Stomach smooth muscle (tissue), 2 donors: ENCODE results near the gene NEK7.

ENCODE experiments used
- H3K27ac ChIP-seq: one replicate; pipeline ENCODE4 v1.7.0; 2013; ENCODE audit warnings: mild to moderate bottlenecking, low read length, inconsistent platforms
- H3K27me3 ChIP-seq, 2 donors: one replicate each; pipeline ENCODE4 v1.7.0; 2013; ENCODE audit warnings: low read length in 2 of 2; ENCODE audit not compliant: insufficient read depth in 2 of 2, control insufficient read depth in 1 of 2
- H3K36me3 ChIP-seq, 2 donors: one replicate each; pipeline ENCODE4 v1.7.0; 2013; ENCODE audit warnings: low read length in 2 of 2; ENCODE audit not compliant: control insufficient read depth in 2 of 2, insufficient read depth in 2 of 2
- H3K4me1 ChIP-seq: one replicate; pipeline ENCODE4 v1.7.0; 2013; ENCODE audit warnings: low read length; ENCODE audit not compliant: control insufficient read depth, insufficient read depth
- H3K4me3 ChIP-seq, 2 donors: one replicate each; pipeline ENCODE4 v1.7.0; 2013; ENCODE audit warnings: low read length in 2 of 2
- H3K9ac ChIP-seq, 2 donors: one replicate each; pipeline ENCODE4 v1.7.0; 2013; ENCODE audit warnings: low read length in 2 of 2, mild to moderate bottlenecking in 1 of 2
- H3K9me3 ChIP-seq, 2 donors: one replicate each; pipeline ENCODE4 v1.7.0; 2013; ENCODE audit warnings: low read length in 2 of 2; ENCODE audit not compliant: control insufficient read depth in 2 of 2
- donor health status: healthy.
- donor health status: Pancreatic carcinoma.

Gene NEK7

DNA sequence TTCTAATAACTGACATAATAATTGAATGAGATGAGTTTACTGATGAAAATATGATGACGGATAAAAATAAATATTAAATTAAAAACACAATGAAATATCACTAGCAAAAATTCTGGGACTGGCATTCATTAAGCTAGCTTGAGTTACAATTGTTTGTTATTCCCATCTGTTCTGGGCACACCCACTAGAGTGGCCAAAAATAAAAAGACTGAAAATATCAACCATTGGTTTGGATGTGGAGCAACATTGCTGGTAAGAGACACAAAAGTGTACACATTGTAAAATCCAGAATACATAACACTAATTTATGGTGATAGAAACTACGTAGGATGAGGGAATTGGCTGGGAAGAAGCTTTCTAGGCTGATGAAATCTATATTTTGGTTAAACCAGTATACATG, 9.6 kb upstream of the NEK7 start:
- Histone ChIP-seq H3K27me3 (no peaks in the 10 kb centered on the region), H3K27ac (no peak overlapping the region), H3K4me1 (no peaks in the 10 kb centered on the region), H3K9ac (no peak overlapping the region), H3K4me3 (no peak overlapping the region), H3K9me3 (no peaks in the 10 kb centered on the region), H3K36me3 (no peaks in the 10 kb centered on the region)

DNA sequence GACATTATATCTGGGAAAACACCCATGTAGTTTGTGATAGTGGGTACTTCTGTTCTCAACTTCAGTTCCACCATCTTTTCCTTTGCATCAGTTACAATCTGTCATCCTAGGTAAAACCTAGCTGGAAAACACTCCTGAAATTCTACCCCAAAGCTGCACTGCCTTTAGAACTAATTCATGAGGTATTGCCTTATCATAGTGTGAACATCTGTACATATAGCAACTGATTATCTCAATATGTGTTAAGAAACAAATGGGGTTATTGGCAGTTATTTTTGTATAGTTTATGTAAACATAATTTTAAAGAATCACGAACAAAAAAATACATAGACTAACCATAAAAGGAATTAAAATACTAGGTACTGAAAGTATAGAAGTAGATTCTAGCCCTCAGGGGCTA, 6.4 kb upstream of the NEK7 start:
- H3K9ac ChIP-seq, result no peak overlapping the region
- no peaks in the 10 kb centered on the region for H3K27me3 ChIP-seq
- no peaks in the 10 kb centered on the region for H3K4me1 ChIP-seq
- no peaks in the 10 kb centered on the region for H3K36me3 ChIP-seq
- H3K27ac ChIP-seq, result no peak overlapping the region
- no peak overlapping the region for H3K4me3 ChIP-seq
- H3K9me3 ChIP-seq, result no peaks in the 10 kb centered on the region

DNA sequence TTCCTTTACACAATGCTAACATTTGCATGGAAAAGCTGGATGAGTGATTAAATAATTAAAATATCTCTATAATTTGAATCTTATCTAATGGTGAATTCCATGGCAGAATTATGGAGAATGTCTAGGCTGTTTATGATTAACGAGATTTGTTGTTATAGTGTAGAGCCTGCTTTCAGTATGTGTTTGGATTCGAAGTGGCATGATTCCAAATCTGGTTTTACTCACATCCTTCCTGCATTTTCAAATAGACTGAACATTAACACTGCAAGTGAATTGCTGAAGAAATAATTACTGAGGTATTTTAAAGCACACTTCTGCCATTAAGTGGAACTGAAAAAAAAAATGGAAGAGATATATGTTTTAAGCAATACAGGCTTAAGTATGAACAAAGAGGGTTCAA, 5.1 kb upstream of the NEK7 start:
- Histone ChIP-seq H3K9me3 (no peaks in the 10 kb centered on the region), H3K36me3 (no peaks in the 10 kb centered on the region), H3K9ac (no peak overlapping the region), H3K4me1 (no peaks in the 10 kb centered on the region), H3K27me3 (no peaks in the 10 kb centered on the region), H3K27ac (no peak overlapping the region), H3K4me3 (no peak overlapping the region)

DNA sequence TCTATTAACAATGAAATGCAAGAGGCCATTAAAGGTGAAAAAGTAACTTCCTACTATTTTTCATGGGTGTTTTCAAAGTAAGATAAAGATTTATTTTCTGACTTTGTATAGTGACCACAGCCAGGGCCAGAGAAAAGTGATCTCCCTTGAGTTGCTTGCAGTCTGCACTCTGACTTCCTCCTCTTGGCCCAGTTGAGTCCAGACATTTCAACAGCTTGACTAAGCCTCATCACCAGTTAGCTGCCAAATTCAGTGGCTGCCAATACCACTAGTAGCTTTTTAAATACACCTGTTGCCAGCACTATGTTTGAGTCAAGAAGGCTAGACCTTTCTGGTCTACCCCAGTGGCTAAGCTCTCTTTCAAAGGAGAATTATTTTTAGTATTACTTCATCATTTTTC, 3.7 kb upstream of the NEK7 start:
- Histone ChIP-seq H3K4me3 (no peak overlapping the region), H3K9me3 (no peaks in the 10 kb centered on the region), H3K9ac (no peak overlapping the region), H3K27ac (no peak overlapping the region), H3K36me3 (no peaks in the 10 kb centered on the region), H3K4me1 (peaks cover 5% of the 10 kb centered on the region), H3K27me3 (no peaks in the 10 kb centered on the region)

DNA sequence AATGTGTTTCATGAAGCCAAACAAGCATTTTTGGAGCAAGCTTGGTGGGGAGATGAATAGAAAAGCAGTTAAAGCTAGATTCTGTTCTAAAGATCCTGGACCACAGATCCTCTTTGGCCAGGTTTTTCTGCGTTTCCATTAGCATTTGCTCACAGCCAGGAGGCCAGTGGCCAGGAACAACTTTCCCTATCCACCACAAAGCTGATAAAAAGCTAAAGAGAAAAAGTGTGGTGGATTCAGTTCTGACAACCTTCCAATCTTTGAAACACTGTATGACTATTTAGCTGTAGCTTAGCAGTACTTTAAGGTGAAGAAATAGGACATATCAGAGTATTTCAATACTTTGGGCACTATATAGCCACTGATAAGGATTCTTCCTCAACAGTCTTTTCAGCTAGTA, 3.0 kb upstream of the NEK7 start:
- H3K9me3 ChIP-seq, result no peaks in the 10 kb centered on the region
- no peak overlapping the region for H3K9ac ChIP-seq
- H3K4me3 ChIP-seq, result no peak overlapping the region
- no peaks in the 10 kb centered on the region for H3K27me3 ChIP-seq
- H3K36me3 ChIP-seq, result no peaks in the 10 kb centered on the region
- no peak overlapping the region for H3K27ac ChIP-seq
- peaks cover 9% of the 10 kb centered on the region for H3K4me1 ChIP-seq

DNA sequence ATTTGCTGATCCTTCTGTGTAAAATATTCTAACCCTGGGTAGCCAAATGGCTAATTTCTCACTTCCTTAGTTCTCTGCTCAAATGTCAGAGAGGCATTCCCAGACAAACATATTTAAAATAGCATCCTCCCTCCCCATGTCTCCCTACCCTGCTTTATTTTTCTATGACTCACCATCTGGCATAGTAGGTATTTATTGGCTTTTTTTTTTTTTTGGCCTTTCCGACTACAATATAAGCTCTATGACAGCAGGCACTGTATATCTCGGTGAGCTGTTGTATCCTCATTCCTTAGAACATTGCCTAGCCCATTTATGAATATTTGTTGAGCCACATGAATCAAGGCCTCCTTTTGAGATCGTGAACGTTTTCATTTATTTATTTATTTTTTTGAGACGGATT, 1.5 kb upstream of the NEK7 start:
- no peak overlapping the region for H3K4me3 ChIP-seq
- H3K4me1 ChIP-seq, result peaks cover 12% of the 10 kb centered on the region
- no peaks in the 10 kb centered on the region for H3K36me3 ChIP-seq
- H3K27me3 ChIP-seq, result no peaks in the 10 kb centered on the region
- H3K9ac ChIP-seq, result no peak overlapping the region
- H3K9me3 ChIP-seq, result no peaks in the 10 kb centered on the region
- no peak overlapping the region for H3K27ac ChIP-seq

DNA sequence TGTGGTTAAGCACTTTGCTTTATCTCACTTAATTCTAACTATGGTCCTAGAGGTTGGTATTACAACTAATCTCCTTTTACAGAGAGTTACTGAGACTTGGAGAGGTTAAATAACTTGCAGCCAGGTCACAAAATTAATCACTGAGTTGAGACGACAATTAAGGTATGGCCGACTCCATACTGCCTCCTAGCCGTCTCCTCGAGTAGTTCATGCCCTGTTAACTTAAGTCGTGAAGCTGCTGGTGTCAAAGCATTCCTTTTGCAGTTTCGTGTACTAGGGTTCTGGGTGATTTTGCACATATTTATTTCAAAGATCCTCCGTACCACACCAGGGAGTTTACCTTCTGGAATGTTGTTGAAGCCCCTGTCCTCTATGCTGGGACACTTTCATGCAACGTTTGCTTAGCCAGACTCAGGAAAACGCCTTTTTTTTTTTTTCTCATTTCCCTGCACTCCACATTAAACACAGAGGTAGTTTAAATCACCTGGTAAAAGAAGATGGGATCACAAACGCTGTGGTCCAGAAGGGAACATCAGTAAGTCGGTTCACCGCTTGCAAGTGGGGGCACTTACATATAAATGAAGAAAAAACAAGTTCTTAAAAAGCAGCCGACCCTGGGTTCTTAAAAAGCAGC, 570 bp upstream of the NEK7 start:
- Histone ChIP-seq H3K27me3 (no peaks in the 10 kb centered on the region), H3K36me3 (no peaks in the 10 kb centered on the region), H3K4me3 (peak overlapping the region; percentile 73 to 89), H3K9me3 (no peaks in the 10 kb centered on the region), H3K27ac (peak overlapping the region; percentile 85), H3K4me1 (peaks cover 12% of the 10 kb centered on the region), H3K9ac (peak overlapping the region; percentile 81 to 92)

DNA sequence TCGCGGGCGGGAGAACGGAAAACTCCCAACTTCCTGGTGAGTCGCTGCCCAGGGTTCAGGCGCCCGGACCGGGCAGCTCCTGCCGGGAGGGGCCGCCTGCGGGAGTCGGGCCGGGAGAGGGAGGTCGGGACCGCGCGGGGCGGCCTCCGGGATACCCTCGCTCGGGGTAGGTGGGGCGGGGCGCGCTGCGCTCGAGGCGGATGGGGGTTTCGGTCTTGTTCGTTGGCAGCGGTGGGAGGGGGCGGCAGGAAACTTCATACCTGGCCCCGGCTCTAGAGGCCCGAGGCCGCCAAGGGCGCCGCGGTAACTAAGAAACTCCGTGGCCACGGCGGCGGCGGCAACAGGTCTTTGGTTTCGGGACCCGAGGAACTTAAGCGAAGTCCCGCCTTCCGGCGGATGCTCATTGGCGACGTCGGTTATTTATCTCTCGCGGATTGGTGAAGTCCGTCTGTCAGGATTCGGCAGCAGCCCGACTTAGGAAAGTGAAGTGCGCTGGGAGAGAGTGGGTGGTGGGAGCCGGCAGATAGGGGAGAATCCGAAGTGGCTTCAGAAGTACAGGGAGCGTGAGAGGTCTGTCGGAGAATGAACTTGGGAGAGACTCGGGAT, 546 bp downstream of the NEK7 start:
- H3K27ac ChIP-seq, result peak overlapping the region; percentile 85
- H3K9me3 ChIP-seq, result no peaks in the 10 kb centered on the region
- peak overlapping the region; percentile 73 to 89 for H3K4me3 ChIP-seq
- H3K27me3 ChIP-seq, result no peaks in the 10 kb centered on the region
- H3K9ac ChIP-seq, result peak overlapping the region; percentile 81 to 92
- H3K4me1 ChIP-seq, result peaks cover 16% of the 10 kb centered on the region
- H3K36me3 ChIP-seq, result no peaks in the 10 kb centered on the region

DNA sequence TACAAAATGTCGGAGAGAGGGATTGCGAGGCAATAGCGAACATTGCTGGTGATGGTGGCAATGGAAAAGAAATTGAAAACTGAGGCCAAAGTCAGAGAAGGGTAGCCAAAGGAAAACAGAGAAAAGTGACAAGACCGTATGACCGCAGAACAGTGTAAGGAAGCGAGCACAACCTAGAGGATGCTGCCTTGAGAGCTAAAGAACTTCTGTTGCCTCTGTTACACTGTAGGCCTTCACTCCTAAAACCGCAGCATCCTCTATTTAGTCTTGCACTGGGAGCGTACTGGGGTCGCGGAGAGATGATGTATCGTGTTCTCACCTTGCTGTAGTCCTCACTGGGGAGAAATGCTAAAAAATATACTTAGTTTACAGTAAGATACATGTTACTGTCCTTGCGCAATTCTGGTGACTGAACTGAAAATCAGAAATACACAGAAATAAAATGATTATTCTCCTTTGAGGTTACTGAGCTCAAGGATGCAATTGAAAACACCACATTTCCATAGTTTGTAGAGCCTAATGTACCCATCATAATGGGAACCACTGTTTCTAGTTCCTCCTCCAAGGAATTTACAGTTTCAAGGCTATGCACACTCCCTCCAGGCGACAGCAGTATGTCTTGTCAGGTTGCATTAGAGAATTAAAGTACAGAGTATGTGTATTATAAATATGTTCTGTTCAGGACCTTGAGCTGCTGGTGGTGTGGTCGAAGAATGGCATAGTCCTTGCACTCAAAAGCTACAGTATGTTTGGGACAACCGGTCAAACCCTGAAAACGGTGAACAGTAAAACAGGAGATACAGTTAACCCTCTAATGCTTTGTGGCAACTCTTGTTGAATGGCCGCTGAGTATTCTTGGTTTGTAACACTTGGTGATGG, 1.3 kb downstream of the NEK7 start:
- H3K9me3 ChIP-seq, result no peaks in the 10 kb centered on the region
- no peaks in the 10 kb centered on the region for H3K36me3 ChIP-seq
- H3K9ac ChIP-seq, result peak overlapping the region; percentile 83 to 92
- H3K27me3 ChIP-seq, result no peaks in the 10 kb centered on the region
- peaks cover 16% of the 10 kb centered on the region for H3K4me1 ChIP-seq
- peak overlapping the region; percentile 73 to 89 for H3K4me3 ChIP-seq
- peak overlapping the region; percentile 85 for H3K27ac ChIP-seq

DNA sequence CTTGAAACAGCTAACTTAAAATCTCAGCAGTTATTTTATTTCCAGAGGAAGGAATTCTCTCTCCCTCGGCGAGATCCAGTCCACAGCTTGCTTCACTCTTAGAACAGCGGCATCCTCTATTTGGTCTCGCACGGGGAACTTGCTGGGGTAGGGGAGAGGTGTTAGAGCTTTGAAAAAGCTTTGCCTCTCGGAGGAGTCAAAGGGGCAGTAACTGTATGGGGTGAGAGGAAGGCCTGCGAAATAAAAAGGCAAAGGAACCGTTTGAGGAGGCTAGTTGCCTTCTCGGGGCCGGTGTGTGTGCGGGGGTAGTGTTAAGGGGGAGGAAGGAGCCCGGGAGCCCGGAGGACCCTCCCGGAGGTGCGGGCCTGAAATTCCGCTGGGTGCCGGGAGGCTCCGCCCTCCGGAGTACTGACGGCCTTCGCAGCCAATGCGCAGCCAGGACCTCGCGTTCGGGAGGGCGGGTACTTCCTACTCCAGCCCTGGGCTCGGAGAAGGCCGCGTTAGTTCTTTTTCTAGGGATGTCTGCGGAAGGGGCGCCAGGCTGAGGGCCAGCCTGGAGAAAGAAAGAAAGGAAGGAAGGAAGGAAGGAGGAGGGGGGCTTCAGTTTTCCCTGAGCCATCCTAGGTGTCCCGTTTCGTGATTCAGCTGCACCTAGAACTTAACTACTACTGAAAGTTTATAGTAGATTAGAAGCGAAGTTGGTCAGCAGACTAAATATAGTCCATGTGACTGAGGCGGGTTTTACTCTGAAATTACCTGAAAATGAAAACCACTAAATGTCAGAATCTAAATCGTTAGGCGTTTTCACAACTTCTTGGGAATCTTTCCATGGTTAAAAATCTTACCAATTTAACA, 2.2 kb downstream of the NEK7 start:
- peaks cover 16% of the 10 kb centered on the region for H3K4me1 ChIP-seq
- H3K9ac ChIP-seq, result peak overlapping the region; percentile 83 to 92
- peak overlapping the region; percentile 85 for H3K27ac ChIP-seq

More for the DNA sequence above, 2.2 kb downstream of the NEK7 start:
- Histone ChIP-seq H3K4me3 (peak overlapping the region; percentile 73 to 89), H3K9me3 (no peaks in the 10 kb centered on the region), H3K36me3 (no peaks in the 10 kb centered on the region), H3K27me3 (no peaks in the 10 kb centered on the region)
